ENCODE measurements around the gene APOD. TPM values are rescaled to one million over a fixed set of nuclear protein-coding genes. Genes with fewer than 3 reads are reported as not detected.
A peak's percentile ranks its signal among the peaks of the same experiment; 100 is the strongest.
"Not testable (repeated sequence)": the region's sequence is repeated elsewhere in the genome, so short reads cannot be mapped to it uniquely, and the experiment has no call there.

The APOD gene
- total RNA-seq, result 2.1 to 26.1 TPM (median 2.9 TPM) in 3 replicates
- long read RNA-seq, partial matches to known transcripts, result 0 of 3 reads
- long read RNA-seq, other reads (novel, unspliced or antisense), result 0 of 3 reads

DNA sequence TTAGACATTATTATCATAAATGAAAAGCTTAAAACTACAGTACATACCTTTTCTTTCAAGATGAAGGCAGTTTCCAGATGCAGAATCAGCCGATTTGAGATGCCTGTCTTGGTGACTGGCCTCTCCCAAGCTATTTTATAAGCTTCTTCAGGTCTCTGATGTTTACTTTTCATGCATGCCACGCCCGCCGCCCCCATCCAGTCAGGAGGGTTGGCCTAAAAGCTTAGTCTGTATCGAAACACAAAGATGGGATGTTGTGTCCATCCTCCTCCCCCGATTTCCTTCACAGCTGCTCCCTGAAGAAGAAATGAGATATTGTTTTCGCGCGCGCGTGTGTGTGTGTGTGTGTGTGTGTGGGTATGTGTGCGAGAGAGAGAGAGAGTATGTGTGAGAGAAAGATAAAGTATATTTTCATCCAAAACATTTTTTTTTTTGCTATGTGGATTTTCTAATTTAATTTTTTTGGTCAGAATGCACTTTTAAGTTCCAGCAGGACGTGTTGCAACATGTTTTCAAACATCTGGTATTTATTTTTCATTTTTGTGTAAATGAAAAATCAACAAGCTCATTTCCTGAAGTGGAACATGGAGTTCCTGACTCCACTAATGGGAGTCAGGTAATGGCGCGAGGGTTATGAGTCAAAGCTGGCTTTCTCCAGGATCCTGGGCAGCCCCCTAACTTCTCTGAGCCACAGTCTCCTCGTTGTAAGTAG, at the start of gene APOD:
TSS of gene APOD (minus strand) at position 110 of the 712 bp plus-strand sequence. CDS start 4,479 bp downstream, outside the sequence.
- Mint-ChIP-seq H3K9me3 (ENCODE audit: low read depth) (no peaks in the 10 kb centered on the region), H3K27me3 (ENCODE audit: low read depth) (no peaks in the 10 kb centered on the region), H3K36me3 (ENCODE audit: low read depth) (no peaks in the 10 kb centered on the region), H3K27ac (ENCODE audit: unreplicated experiment) (peak within 1 kb of the TSS; percentile 56), H3K4me3 (ENCODE audit: unreplicated experiment) (peak within 1 kb of the TSS; percentile 13), H3K4me1 (ENCODE audit: low read depth) (peaks cover 39% of the 10 kb centered on the region)
- no peak for DNase-seq (ENCODE audit: low spot score)
- TF ChIP-seq, protein P1, sequence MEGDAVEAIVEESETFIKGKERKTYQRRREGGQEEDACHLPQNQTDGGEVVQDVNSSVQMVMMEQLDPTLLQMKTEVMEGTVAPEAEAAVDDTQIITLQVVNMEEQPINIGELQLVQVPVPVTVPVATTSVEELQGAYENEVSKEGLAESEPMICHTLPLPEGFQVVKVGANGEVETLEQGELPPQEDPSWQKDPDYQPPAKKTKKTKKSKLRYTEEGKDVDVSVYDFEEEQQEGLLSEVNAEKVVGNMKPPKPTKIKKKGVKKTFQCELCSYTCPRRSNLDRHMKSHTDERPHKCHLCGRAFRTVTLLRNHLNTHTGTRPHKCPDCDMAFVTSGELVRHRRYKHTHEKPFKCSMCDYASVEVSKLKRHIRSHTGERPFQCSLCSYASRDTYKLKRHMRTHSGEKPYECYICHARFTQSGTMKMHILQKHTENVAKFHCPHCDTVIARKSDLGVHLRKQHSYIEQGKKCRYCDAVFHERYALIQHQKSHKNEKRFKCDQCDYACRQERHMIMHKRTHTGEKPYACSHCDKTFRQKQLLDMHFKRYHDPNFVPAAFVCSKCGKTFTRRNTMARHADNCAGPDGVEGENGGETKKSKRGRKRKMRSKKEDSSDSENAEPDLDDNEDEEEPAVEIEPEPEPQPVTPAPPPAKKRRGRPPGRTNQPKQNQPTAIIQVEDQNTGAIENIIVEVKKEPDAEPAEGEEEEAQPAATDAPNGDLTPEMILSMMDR (IDR thresholded peaks at IDR 0.05), result no peak

DNA sequence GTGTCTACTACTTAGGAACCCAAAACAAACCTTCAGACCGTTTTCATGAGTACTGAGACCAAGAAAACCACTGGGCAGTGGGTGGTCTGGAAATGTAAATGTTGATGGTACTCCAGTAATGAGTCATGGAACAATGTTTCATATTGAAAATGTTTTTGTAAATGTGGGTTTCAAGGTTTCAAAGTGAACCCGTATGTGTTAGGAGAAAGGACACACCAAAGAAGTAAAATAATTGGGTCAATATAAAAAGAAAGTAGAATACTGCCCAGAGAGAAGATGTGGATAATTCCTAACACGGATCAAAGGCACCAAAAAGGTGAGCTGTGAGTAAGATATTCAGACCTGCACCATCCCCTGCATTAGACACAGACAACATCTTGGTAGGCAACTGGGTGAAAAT, 49.6 kb upstream of the APOD start:
- not testable (repeated sequence) for H3K4me3 Mint-ChIP-seq (ENCODE audit: unreplicated experiment); H3K36me3 Mint-ChIP-seq (ENCODE audit: low read depth); H3K4me1 Mint-ChIP-seq (ENCODE audit: low read depth); DNase-seq (ENCODE audit: low spot score); H3K27me3 Mint-ChIP-seq (ENCODE audit: low read depth); H3K27ac Mint-ChIP-seq (ENCODE audit: unreplicated experiment); H3K9me3 Mint-ChIP-seq (ENCODE audit: low read depth)

DNA sequence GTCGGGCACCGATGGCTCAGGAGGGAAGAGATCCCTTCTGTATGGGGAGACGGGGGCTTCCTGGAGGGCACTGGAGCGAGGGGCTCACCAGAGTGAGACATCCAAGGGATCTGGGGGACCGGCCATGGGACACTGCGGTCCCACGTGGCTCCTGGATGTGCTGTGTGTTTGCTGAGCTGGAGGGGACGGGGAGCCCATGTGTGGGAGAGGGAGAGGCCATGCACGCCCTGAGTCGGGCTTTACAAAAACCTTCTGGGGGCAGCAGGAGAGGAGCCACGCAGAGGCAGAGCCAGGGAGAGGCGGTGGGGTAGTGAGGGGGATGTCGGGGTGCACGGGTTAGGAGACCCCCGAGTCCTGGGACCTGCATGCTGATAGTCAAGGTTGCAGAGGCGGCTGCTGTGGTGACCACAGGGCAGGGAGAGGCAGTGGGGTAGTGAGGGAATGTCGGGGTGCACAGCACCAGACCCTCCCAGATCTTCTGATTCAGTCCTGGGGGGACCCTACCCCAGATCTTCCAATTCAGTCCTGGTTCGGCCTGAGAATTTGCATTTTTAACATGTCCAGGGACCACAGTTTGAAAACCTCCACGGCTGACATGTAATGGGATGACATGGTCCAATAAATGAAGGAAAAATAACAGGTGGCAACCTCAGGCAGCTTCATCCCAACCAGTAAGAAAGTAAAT, 48.9 kb upstream of the APOD start:
- peak overlapping the region; percentile 47 for H3K4me3 Mint-ChIP-seq (ENCODE audit: unreplicated experiment)
- H3K27ac Mint-ChIP-seq (ENCODE audit: unreplicated experiment); H3K27me3 Mint-ChIP-seq (ENCODE audit: low read depth); H3K9me3 Mint-ChIP-seq (ENCODE audit: low read depth); H3K4me1 Mint-ChIP-seq (ENCODE audit: low read depth); DNase-seq (ENCODE audit: low spot score); H3K36me3 Mint-ChIP-seq (ENCODE audit: low read depth): not testable (repeated sequence)

DNA sequence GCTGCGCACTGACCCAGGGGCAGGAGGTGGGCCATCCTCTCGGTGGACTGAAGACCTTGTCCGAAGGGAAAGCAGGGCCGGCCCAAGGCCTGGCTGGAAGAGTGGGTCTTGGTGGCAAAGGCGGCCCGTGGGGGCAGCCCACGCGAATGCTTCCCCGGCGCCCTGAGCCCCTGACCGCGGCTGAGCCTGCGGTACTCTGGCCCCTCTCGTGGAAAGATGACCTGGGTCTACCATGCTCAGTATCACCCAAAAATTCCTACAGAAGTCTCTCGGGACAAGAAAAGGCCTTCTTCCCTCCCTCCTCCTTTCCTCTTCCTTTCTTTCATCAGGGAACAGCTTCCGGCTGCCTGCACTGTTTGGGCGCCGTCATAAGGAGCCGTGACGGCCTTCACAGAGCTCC, 48.3 kb upstream of the APOD start:
- not testable (repeated sequence) for H3K36me3 Mint-ChIP-seq (ENCODE audit: low read depth); DNase-seq (ENCODE audit: low spot score); H3K4me1 Mint-ChIP-seq (ENCODE audit: low read depth); H3K9me3 Mint-ChIP-seq (ENCODE audit: low read depth); H3K27ac Mint-ChIP-seq (ENCODE audit: unreplicated experiment); H3K27me3 Mint-ChIP-seq (ENCODE audit: low read depth); H3K4me3 Mint-ChIP-seq (ENCODE audit: unreplicated experiment)

DNA sequence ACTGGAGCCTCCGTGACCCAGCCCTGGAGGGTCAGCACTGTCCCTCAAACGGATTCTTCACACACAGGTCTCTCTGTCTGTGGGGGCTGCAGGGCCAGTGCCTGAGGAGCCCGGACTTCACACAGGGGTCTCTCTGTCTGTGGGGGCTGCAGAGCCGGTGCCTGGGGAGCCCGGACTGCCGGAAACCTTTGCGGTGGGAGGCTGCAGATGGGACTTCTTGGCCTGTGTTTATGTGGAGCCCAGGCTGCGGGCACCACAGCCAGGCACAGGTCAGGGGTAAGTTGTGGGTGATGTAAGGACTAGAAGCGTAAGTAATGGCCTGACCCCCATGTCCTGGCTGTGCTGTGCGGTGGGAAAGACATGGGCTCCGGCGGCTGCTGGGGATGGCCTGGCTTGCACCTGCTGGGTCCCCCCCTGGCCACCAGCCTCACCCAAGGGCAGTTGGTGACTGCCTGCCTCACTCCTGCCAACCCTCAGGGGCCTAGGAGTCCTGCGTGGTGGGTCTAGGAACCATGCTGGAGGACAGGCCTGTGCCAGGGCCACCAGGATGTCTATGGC, 47.3 kb upstream of the APOD start:
- not testable (repeated sequence) for DNase-seq (ENCODE audit: low spot score); H3K27ac Mint-ChIP-seq (ENCODE audit: unreplicated experiment); H3K36me3 Mint-ChIP-seq (ENCODE audit: low read depth); H3K4me1 Mint-ChIP-seq (ENCODE audit: low read depth); H3K4me3 Mint-ChIP-seq (ENCODE audit: unreplicated experiment); H3K9me3 Mint-ChIP-seq (ENCODE audit: low read depth)
- peaks cover 10% of the 10 kb centered on the region for H3K27me3 Mint-ChIP-seq (ENCODE audit: low read depth)

DNA sequence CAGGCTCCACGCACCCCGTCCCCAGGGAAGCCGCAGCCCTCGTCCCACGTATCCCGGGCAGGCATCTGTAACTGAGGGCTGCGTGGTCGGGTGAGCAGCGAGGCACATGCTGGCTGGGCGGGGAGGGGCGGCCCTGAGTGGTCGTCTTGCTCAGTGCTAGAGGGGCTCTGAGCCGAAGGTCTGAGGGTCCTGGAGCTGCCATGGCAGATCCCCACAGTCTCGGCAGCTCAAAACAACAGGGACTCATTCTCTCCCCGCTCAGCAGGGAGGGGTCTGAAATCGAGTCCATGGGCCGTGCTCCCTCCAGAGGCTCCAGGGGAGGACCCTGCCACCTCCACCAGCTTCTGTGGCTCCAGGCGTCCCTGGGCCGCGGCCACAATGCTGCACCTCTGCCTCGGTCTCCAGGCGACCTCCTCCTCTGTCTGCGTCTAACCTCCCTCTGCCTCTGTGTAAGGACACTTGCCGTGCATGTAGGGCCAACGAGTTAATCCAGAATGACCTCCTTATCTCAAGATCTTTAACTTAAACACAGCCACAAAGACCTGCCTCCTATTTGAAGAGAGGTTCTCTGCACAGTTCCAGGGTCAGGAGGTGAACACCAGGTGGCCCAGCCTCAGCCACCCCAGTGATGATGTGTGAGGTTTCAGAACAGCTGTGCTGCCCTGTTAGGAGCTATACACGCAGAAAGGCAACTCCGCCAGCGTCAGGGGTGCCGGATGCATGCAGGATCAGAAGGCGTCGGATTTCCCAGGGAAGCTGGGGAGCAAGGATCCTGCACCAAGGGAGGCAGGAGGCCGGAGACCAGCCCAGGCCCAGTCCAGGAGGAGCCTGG, 46.6 kb upstream of the APOD start:
- not testable (repeated sequence) for H3K4me3 Mint-ChIP-seq (ENCODE audit: unreplicated experiment); H3K27ac Mint-ChIP-seq (ENCODE audit: unreplicated experiment); H3K4me1 Mint-ChIP-seq (ENCODE audit: low read depth); DNase-seq (ENCODE audit: low spot score); H3K36me3 Mint-ChIP-seq (ENCODE audit: low read depth); H3K9me3 Mint-ChIP-seq (ENCODE audit: low read depth)
- H3K27me3 Mint-ChIP-seq (ENCODE audit: low read depth), result peaks cover 10% of the 10 kb centered on the region

DNA sequence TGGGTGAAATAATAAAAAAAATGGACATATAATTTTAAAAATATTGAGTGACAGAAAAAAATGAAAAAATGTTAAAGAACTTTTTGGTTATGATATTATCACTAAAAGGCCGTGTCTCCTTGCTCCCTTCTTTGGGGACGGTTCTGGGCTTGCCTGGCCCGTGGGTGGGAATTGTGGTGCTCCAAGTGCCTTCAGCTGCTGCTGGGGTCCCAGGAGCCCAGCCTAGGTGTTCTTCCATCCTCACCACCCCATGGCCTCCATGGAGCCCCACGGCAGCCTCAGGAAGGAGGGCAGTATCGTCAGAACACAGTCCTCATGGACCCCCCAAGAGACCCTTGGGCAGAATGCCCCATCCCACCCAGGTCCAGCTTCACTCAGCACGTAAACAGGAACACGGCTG, 45.9 kb upstream of the APOD start:
- H3K4me3 Mint-ChIP-seq (ENCODE audit: unreplicated experiment); DNase-seq (ENCODE audit: low spot score); H3K9me3 Mint-ChIP-seq (ENCODE audit: low read depth); H3K36me3 Mint-ChIP-seq (ENCODE audit: low read depth); H3K27ac Mint-ChIP-seq (ENCODE audit: unreplicated experiment): not testable (repeated sequence)
- H3K27me3 Mint-ChIP-seq (ENCODE audit: low read depth), result peaks cover 10% of the 10 kb centered on the region
- peaks cover 11% of the 10 kb centered on the region for H3K4me1 Mint-ChIP-seq (ENCODE audit: low read depth)

DNA sequence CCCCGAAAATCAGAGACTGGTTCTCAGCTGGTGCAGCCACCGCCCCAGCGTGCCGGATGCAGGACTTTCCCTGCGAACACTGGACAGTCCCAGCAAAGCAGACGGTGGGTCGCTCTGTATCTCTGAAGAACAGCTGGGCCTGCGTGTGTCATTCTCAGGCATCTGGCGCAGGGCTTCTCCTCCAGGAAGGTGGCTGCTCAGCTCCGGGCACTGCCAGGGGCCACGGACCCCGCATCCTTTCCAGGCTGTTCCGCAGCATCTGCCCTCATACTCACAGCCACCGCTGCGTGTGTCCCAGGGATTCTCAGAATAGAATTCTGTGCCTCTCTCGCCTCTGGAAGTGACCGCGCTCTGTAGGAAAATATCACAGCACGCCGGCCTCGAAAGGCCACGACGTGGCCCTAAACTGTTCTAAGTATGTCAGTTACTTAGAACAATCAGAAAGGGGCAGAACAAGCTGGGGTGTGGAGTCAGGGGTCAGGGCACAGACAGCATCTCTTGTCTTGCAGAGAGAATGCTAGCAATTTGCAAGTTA, 44.7 kb upstream of the APOD start:
- DNase-seq (ENCODE audit: low spot score); H3K9me3 Mint-ChIP-seq (ENCODE audit: low read depth); H3K27ac Mint-ChIP-seq (ENCODE audit: unreplicated experiment); H3K36me3 Mint-ChIP-seq (ENCODE audit: low read depth); H3K4me3 Mint-ChIP-seq (ENCODE audit: unreplicated experiment): not testable (repeated sequence)
- Mint-ChIP-seq H3K4me1 (ENCODE audit: low read depth) (peaks cover 10% of the 10 kb centered on the region), H3K27me3 (ENCODE audit: low read depth) (peaks cover 10% of the 10 kb centered on the region)

DNA sequence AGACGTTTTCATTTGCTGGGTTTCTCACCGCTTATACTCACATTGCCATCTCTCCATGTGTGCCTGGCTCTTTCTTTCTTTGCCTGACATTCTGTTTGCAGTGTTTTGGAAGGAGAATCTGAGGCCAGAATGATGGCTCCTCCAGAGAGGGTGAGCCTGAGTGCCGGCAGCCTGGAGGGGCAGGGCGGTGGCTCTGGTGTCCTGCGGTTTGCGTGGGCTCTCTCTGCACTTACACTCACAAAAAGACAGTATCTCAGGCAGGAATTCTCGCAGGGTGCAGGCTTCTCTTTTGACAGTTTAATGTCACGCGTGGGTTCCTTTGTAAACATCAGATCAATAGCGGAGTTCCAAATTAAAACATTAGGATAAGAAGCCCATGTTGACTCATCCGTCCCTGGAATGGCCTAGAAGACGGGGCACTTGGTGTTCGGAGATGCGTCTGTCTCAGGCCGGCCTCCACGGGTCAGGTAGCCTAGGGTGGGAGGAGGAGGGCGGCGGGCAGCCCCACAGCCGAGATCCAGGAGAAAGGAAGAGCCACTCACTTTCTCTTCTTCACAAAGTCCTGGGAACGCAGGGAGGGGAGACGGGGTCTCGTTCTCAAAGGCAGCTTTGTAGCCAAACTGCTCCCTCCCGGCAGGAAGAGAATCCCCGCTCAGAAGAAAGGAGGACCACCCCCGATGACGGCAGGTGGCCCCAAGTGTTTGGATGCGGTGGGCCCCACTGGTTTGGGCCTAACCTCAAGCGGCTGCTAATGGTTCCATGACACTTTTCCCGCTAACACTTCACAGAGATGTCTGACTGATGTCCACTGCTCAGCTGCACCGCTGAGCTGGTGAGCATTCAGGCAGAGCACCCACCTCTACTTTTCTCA, 44.0 kb upstream of the APOD start:
- H3K27me3 Mint-ChIP-seq (ENCODE audit: low read depth), result peaks cover 10% of the 10 kb centered on the region
- H3K36me3 Mint-ChIP-seq (ENCODE audit: low read depth); H3K4me1 Mint-ChIP-seq (ENCODE audit: low read depth); H3K4me3 Mint-ChIP-seq (ENCODE audit: unreplicated experiment); H3K9me3 Mint-ChIP-seq (ENCODE audit: low read depth); DNase-seq (ENCODE audit: low spot score); H3K27ac Mint-ChIP-seq (ENCODE audit: unreplicated experiment): not testable (repeated sequence)
